ENCODE data around the gene CPSF4L.

GRCh38 chr17:73257516-73257915 is 4.2 kb downstream of the CPSF4L start:
- TF ChIP-seq SUZ12 (IDR thresholded peaks at IDR 0.05; ENCODE audit: extremely low read depth, insufficient read depth, insufficient read length), result no peak
- no peak for TF ChIP-seq ZNF274 (IDR thresholded peaks at IDR 0.05; ENCODE audit: low read depth, low read length)
